KOPT-K1 (cell line): ENCODE data around the gene CFAP210.

ENCODE experiments used
- H3K27ac ChIP-seq: fragments of 200-600 bp; sonication (generic); 2 replicates; pipeline ENCODE4 v1.5.1; 2016; ENCODE audit warnings: antibody characterized with exemption, mild to moderate bottlenecking, low read depth, low read length; ENCODE audit not compliant: poor library complexity, severe bottlenecking
- H3K36me3 ChIP-seq: fragments of 200-600 bp; sonication (generic); 2 replicates; pipeline ENCODE4 v1.5.1; 2017; ENCODE audit warnings: antibody characterized with exemption, mild to moderate bottlenecking, low read length, moderate library complexity; ENCODE audit not compliant: insufficient read depth
- H3K9me3 ChIP-seq: fragments of 200-600 bp; sonication (generic); 2 replicates; pipeline ENCODE4 v1.5.1; 2017; ENCODE audit warnings: antibody characterized with exemption, low read length, mild to moderate bottlenecking; ENCODE audit not compliant: insufficient read depth, poor library complexity, severe bottlenecking

Gene CFAP210

GRCh38 chr2:169694113-169694893, at the start of gene CFAP210, which contains the start of gene PHOSPHO2:
CFAP210 (minus strand) TSS chr2:169694405; CDS start chr2:169694327, 78 bp downstream.
PHOSPHO2 (plus strand) TSS chr2:169694469; CDS start chr2:169700972, 6,503 bp downstream.
- Histone ChIP-seq H3K27ac (peak within 1 kb of the TSS; percentile 63), H3K36me3 (peaks cover 4% of the 10 kb centered on the region; the same call in 1 of the 2 replicates), H3K9me3 (peaks cover 7% of the 10 kb centered on the region)

DNA sequence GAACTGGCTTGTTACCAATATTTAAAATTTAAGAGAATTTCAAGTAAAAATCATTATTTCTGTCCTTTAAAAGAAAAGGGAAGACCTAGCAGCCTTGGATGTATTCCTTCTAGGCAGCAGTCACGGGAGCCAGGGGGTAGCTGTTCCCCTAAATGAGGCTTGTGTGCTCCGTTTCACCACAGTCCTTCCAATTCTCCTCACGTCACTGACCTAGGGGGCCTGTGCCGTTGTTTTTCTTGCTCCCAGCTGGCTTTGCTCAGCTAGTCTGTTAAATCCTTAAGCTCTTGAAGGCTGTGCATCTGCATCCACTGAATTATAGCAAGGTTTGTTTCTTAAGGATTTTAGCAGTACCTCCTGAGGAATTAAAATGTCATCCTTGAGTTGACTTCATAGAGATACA, 49.3 kb upstream of the CFAP210 start:
- Histone ChIP-seq H3K36me3 (peaks cover 90% of the 10 kb centered on the region), H3K9me3 (no peaks in the 10 kb centered on the region), H3K27ac (no peak overlapping the region)

GRCh38 chr2:169739351-169739750, 45.1 kb upstream of the CFAP210 start:
- Histone ChIP-seq H3K9me3 (no peaks in the 10 kb centered on the region), H3K27ac (no peak overlapping the region), H3K36me3 (peaks cover 68% of the 10 kb centered on the region)

DNA sequence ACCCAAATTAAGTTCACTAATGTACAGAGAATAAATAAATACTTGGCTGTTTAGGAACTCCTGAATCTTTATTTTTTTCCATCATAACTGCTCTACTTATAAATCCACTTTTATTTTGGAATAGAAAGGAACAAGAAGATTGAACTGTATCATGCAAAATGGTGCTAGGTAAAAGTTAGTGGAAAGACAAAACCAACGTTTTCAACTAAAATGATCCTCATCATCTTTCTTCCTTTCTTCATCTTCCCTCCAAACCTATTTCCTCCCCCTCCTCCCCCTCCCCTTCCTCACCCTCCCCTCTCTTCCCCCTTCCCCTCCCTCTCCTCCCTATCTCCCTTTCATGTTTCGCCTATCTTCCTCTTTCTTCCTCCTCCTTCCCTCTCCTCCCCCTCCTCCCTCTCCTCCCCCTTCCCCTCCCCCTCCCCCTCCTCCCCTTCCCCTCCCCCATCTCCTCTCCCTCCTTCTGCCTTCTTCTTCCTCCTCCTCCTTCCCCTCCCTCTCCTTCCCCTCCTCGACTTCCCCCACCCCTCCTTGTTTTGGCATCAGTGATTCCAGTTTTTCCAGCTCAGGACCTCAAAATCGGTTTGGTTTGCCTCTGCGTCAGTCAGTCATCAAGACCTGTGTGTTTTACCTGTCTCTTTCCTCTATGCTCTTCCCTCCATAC, 44.5 kb upstream of the CFAP210 start:
- H3K36me3 ChIP-seq, result peaks cover 62% of the 10 kb centered on the region
- no peaks in the 10 kb centered on the region for H3K9me3 ChIP-seq
- no peak overlapping the region for H3K27ac ChIP-seq

- Histone ChIP-seq H3K36me3 (peaks cover 44% of the 10 kb centered on the region), H3K27ac (no peak overlapping the region)
These were observed 42.7 kb upstream of the CFAP210 start for GRCh38 chr2:169736902-169737301.

GRCh38 chr2:169735623-169736022, 41.4 kb upstream of the CFAP210 start:
- no peaks in the 10 kb centered on the region for H3K9me3 ChIP-seq
- H3K27ac ChIP-seq, result no peak overlapping the region
- peaks cover 31% of the 10 kb centered on the region for H3K36me3 ChIP-seq

More at GRCh38 chr2:169736902-169737301, 42.7 kb upstream of the CFAP210 start:
- no peaks in the 10 kb centered on the region for H3K9me3 ChIP-seq

DNA sequence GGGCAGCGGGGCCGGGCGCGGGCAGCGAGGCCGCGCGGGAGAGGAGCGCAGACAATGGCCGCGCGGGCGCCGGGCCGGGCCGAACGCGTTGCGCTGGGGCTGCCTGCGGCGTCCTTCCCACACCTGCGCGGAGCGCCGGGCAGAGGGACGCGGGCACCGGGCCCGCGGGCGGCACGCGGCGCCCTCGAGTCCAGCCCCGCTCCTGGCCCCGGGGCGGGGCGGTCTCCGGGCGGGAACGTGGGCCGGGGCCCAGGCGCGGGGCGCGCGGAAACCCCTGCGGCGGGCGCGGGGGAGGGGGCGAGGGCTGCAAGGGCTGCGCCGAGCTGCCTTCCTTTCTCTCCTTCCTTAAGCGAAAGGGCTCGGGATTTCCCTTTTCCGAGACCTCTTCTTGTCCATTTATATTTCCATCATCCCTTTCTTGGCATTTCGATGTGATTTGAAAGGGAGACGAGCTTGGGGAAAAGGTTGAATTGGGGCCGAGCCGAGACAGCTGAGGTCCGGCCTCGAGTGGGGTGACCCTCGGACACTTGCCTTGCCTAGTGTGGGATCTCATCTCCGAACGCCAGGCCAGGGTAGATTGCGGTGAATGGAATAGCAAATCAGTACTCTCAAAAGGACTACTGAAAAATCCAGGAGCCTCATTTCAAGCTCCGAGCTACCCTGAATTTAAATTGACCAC, 40.1 kb upstream of the CFAP210 start:
- Histone ChIP-seq H3K36me3 (peaks cover 23% of the 10 kb centered on the region), H3K27ac (peak overlapping the region; percentile 60), H3K9me3 (no peaks in the 10 kb centered on the region)

DNA sequence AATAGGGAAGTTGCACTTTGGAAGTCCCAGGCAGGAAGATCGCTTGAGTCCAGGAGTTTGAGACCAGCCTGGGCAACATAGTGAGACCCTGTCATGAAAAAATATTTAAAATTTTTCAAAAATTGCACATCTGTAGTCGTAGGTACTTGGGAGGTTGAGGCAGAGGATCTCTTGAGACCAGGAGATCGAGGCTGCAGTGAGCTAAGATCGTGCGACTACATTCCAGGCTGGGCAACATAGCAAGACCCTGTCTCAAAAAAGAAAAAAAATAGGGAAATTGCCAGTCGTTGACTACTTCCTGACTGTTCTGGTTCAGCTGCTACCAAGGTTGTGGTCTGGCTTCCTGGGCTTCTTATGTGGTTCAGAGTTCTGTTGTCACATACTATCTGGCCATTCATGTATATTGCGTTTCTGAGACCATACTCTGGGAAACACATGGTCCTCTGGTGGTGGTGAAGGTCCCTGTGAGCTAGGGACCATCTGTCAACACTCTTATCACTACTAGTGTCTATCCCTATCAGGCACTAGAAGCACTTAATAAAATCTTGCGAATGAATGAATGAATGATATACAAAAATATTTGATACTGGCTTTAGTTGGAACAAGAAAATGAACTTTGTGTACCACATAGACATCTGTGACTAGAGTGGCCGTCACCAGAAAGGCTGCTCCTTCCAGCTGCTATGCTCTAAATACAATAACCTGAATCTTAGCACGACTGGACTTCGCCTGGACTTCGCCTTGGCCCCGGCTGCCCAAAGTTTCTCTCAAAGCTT, 38.6 kb upstream of the CFAP210 start:
- H3K36me3 ChIP-seq, result peaks cover 18% of the 10 kb centered on the region
- no peaks in the 10 kb centered on the region for H3K9me3 ChIP-seq
- H3K27ac ChIP-seq, result peak overlapping the region; percentile 60

DNA sequence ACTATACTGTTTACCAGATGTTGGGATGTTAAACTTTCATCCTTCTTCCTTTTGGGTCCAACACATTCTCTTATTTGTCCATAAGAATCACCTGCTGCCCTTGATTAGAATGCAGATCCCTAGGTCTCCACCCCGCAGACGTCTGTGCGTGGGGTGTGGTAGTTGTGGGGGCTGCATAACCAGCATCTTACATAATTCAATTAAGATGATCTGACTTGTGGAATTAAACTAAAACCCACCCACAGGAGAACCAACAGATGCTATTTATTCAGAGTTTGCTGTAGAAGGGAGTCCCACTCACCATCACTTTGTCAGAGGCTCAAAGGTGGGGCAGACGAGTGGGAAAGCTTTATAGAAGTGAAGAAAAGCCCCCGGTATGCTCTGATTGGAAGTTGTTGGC, 37.9 kb upstream of the CFAP210 start:
- H3K27ac ChIP-seq, result no peak overlapping the region
- no peaks in the 10 kb centered on the region for H3K9me3 ChIP-seq
- peaks cover 15% of the 10 kb centered on the region for H3K36me3 ChIP-seq

GRCh38 chr2:169729274-169729605, 35.0 kb upstream of the CFAP210 start:
- Histone ChIP-seq H3K36me3 (no peaks in the 10 kb centered on the region), H3K27ac (no peak overlapping the region), H3K9me3 (no peaks in the 10 kb centered on the region)

DNA sequence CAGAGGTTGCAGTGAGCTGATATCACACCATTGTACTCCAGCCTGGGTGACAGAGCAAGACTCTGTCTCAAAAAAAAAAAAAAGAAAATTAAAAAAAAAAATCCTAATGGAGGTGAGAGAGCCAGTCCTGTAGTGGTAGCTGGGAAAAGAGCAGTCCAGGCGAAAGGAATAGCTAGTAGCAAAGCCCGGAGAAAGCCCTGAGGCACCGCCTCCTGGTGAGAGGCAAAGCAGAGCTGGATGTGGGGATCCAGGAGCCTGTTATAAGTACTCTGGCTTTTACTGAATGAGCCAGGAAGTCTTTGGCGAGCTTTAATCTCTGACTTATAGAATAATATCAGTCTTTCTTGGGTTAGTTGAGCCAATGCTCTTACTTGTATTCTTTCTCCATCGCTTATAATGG, 32.9 kb upstream of the CFAP210 start:
- Histone ChIP-seq H3K36me3 (no peaks in the 10 kb centered on the region), H3K27ac (no peak overlapping the region), H3K9me3 (no peaks in the 10 kb centered on the region)

DNA sequence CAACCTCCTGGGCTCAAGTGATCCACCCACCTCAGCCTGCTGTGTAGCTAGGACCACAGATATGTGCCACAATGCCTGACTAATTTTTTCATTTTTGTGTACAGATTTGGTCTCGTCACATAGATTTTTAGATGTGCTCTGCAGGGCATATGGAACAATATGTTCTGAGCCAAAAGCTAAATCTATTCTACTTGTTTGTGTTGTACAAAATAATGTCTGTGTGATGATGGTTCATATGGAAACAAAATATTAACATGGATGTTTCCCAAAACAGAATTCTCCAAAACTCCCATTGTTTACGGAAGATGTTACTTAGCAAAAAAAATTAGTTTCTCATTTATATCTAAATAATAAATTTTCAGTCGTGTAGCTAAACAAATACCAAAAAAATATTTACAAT, 26.8 kb upstream of the CFAP210 start:
- Histone ChIP-seq H3K9me3 (no peaks in the 10 kb centered on the region), H3K36me3 (no peaks in the 10 kb centered on the region), H3K27ac (no peak overlapping the region)

- Histone ChIP-seq H3K36me3 (no peaks in the 10 kb centered on the region), H3K27ac (no peak overlapping the region), H3K9me3 (no peaks in the 10 kb centered on the region)
These were observed 24.8 kb upstream of the CFAP210 start for GRCh38 chr2:169718930-169719504.

- H3K27ac ChIP-seq, result no peak overlapping the region
These were observed 23.5 kb upstream of the CFAP210 start for GRCh38 chr2:169717691-169718063.

More at GRCh38 chr2:169717691-169718063, 23.5 kb upstream of the CFAP210 start:
- Histone ChIP-seq H3K36me3 (no peaks in the 10 kb centered on the region), H3K9me3 (no peaks in the 10 kb centered on the region)
